HEK293T (cell line): Measurements from ENCODE around the gene PRELID3B.

ENCODE experiments used
- CTCF ChIA-PET: fragments of 350-600 bp; formaldehyde crosslinking; extraction: SDS; loops from one replicate; lab custom pipeline; 2021; ENCODE audit warnings: antibody characterized with exemption, inconsistent platforms; lab: Yijun Ruan, JAX
- POLR2A ChIA-PET: fragments of 350-600 bp; formaldehyde crosslinking; extraction: SDS; loops from one replicate; lab custom pipeline; 2020; ENCODE audit warnings: antibody characterized with exemption, inconsistent platforms; lab: Yijun Ruan, JAX
- DNase-seq: peaks from one replicate; pipeline ENCODE4 v3.0.0; 2012; ENCODE audit warnings: mixed read lengths; ENCODE audit errors: extremely low spot score
- ARNT ChIP-seq: fragments of 450-650 bp; IDR thresholded peaks from 2 replicates; pipeline ENCODE4 v1.6.1; 2017; ENCODE audit warnings: mild to moderate bottlenecking
- BHLHE40 ChIP-seq: fragments of 450-650 bp; IDR thresholded peaks from 2 replicates; pipeline ENCODE4 v1.6.1; 2016; ENCODE audit warnings: mild to moderate bottlenecking, moderate library complexity, borderline replicate concordance
- CTBP1 ChIP-seq: fragments of 450-650 bp; IDR thresholded peaks from 2 replicates; pipeline ENCODE4 v1.6.1; 2016; ENCODE audit warnings: borderline replicate concordance
- ELF4 ChIP-seq: fragments of 450-650 bp; IDR thresholded peaks from 2 replicates; pipeline ENCODE4 v1.6.1; 2017; ENCODE audit warnings: antibody characterized with exemption
- FOXA1 ChIP-seq: fragments of 450-650 bp; IDR thresholded peaks from 2 replicates; pipeline ENCODE4 v1.6.1; 2016; ENCODE audit warnings: mild to moderate bottlenecking
- FOXK2 ChIP-seq: fragments of 450-650 bp; IDR thresholded peaks from 2 replicates; pipeline ENCODE4 v1.6.1; 2016; ENCODE audit warnings: mild to moderate bottlenecking
- FOXM1 ChIP-seq: fragments of 450-650 bp; IDR thresholded peaks from 2 replicates; pipeline ENCODE4 v1.6.1; 2017; ENCODE audit warnings: mild to moderate bottlenecking, borderline replicate concordance
- HDGF ChIP-seq: fragments of 450-650 bp; IDR thresholded peaks from 2 replicates; pipeline ENCODE4 v1.6.1; 2017; ENCODE audit warnings: antibody characterized with exemption, borderline replicate concordance
- L3MBTL2 ChIP-seq: fragments of 450-650 bp; conservative IDR thresholded peaks from 2 replicates; pipeline ENCODE4 v1.6.1; 2016; ENCODE audit warnings: mild to moderate bottlenecking
- LEF1 ChIP-seq: fragments of 450-650 bp; IDR thresholded peaks from 2 replicates; pipeline ENCODE4 v1.6.1; 2017; ENCODE audit warnings: mild to moderate bottlenecking, borderline replicate concordance
- NFRKB ChIP-seq: fragments of 450-650 bp; IDR thresholded peaks from 2 replicates; pipeline ENCODE4 v1.6.1; 2016; ENCODE audit warnings: mild to moderate bottlenecking, moderate library complexity
- SP1 ChIP-seq: fragments of 450-650 bp; IDR thresholded peaks from 2 replicates; pipeline ENCODE4 v1.6.1; 2017
- SUZ12 ChIP-seq: fragments of 450-650 bp; IDR thresholded peaks from 2 replicates; pipeline ENCODE4 v1.6.1; 2016; ENCODE audit warnings: mild to moderate bottlenecking
- TARDBP ChIP-seq: fragments of 450-650 bp; IDR thresholded peaks from 2 replicates; pipeline ENCODE4 v1.6.1; 2016
- ZNF384 ChIP-seq: fragments of 450-650 bp; IDR thresholded peaks from 2 replicates; pipeline ENCODE4 v1.6.1; 2016
- TF ChIP-seq, protein P1 (sequence below): fragments of 450-650 bp; IDR thresholded peaks from 2 replicates; pipeline ENCODE4 v1.6.1; 2016

PRELID3B gene

DNA sequence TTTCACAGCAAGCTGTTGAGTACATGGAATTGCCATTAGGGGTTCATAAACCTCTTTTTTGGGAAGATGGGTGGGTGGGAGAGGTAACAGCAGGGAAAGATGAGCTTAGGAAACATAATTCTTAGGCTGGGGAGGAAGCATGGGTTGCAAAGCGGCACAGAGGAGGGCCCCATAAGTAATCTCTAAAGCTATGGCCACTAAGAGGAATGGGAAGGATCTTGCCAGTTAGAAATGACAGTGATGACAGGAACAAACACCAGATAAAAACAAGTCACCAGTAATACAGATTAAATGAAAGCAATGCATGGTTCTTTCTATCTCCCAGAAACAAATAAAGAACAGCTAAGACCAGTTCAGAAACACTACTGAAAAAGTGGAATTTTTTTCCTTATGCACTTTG is 31.0 kb upstream of the PRELID3B start:
- TF ChIP-seq SUZ12 (no peak), L3MBTL2 (no peak), LEF1 (no peak), NFRKB (no peak), ARNT (no peak), FOXA1 (no peak)
- TF ChIP-seq, protein P1, sequence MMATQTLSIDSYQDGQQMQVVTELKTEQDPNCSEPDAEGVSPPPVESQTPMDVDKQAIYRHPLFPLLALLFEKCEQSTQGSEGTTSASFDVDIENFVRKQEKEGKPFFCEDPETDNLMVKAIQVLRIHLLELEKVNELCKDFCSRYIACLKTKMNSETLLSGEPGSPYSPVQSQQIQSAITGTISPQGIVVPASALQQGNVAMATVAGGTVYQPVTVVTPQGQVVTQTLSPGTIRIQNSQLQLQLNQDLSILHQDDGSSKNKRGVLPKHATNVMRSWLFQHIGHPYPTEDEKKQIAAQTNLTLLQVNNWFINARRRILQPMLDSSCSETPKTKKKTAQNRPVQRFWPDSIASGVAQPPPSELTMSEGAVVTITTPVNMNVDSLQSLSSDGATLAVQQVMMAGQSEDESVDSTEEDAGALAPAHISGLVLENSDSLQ = no peak
- DNase-seq = no peak
- POLR2A ChIA-PET = no interaction called here
- CTCF ChIA-PET = no interaction called here

DNA sequence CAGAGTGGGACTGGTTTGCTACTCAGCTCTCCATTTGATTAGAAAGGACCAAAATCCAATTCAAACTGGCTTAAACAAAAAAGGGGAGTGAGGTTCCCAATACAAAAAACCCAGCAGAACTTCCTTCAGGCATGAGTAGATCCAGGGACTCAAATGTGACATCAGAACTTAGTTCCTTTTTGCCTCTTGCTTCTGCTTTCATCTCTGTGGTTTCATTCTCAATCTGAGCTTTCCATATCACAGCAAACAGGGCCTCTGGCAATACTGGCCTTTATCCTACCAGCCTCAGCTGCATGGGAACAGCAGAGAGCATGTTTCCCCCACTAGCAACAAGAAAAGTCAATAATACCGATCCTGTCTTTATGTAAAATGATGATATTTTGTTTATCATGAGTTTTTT is 28.6 kb upstream of the PRELID3B start:
- no peak for DNase-seq
- TF ChIP-seq SUZ12 = no peak
- TF ChIP-seq, protein P1 = no peak
- TF ChIP-seq ELF4 = no peak
- TF ChIP-seq LEF1 = no peak
- no peak for TF ChIP-seq FOXM1
- TF ChIP-seq ARNT = no peak
- no peak for TF ChIP-seq CTBP1
- no peak for TF ChIP-seq TARDBP
- no peak for TF ChIP-seq NFRKB
- TF ChIP-seq FOXK2 = no peak
- no peak for TF ChIP-seq L3MBTL2
- no peak for TF ChIP-seq BHLHE40
- no peak for TF ChIP-seq ZNF384
- TF ChIP-seq FOXA1 = no peak
- no peak for TF ChIP-seq HDGF
- TF ChIP-seq SP1 = no peak
- ChIA-PET CTCF (interaction anchor here (0.6 to 0.7 kb wide), 2 partner anchors 39 to 421 kb away, joined by 3 read pairs; partner anchors contain the start of gene ATP5F1E), POLR2A (no interaction called here)

DNA sequence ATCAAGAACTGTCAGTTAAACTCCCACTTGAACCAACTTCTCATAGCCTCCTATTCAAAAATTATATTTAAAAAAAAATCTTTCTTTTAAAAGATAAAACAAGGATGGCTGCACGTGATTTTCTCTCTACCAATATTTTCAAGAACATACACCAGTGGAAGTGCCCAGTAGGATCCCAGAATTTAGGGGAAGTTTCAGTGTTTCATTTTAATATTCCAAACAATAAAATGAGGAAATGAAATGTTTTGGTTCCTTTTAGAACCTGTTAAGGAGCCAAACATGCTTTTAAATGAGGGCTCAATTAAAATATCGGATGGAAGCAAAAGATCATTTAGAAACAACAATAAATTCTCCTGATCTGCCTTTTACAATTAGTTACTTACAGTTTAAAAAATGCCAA is 26.4 kb upstream of the PRELID3B start:
- TF ChIP-seq ELF4 = no peak
- TF ChIP-seq SP1 = no peak
- CTCF ChIA-PET = no interaction called here
- no peak for DNase-seq
- POLR2A ChIA-PET = no interaction called here

DNA sequence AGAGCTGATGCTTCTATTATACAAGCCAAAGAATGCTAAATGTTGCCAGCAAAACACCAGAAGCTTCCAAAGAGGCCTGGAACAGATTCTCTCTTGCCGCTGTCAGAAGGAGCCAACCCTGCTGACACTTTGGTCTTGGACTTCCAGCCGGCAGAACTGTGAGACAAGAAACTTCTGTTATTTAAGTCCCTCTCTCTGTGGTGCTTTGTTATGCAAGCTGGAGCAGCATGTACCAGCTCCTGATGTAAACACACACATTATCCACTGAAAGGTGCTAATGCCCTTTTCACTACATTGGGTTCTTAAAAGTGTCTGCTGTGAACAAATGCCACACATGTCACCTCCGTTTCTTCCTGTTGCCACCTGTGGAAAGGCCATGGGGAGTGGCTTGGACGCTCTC is 25.9 kb upstream of the PRELID3B start:
- DNase-seq = no peak
- CTCF ChIA-PET = no interaction called here
- POLR2A ChIA-PET = no interaction called here
- TF ChIP-seq, protein P1 = no peak
- TF ChIP-seq ARNT = no peak
- no peak for TF ChIP-seq TARDBP
- TF ChIP-seq L3MBTL2 = no peak
- no peak for TF ChIP-seq FOXA1
- TF ChIP-seq HDGF = no peak
- no peak for TF ChIP-seq BHLHE40
- no peak for TF ChIP-seq NFRKB
- no peak for TF ChIP-seq FOXK2
- TF ChIP-seq CTBP1 = no peak
- no peak for TF ChIP-seq ZNF384
- no peak for TF ChIP-seq SP1
- TF ChIP-seq SUZ12 = no peak
- no peak for TF ChIP-seq LEF1
- no peak for TF ChIP-seq ELF4

DNA sequence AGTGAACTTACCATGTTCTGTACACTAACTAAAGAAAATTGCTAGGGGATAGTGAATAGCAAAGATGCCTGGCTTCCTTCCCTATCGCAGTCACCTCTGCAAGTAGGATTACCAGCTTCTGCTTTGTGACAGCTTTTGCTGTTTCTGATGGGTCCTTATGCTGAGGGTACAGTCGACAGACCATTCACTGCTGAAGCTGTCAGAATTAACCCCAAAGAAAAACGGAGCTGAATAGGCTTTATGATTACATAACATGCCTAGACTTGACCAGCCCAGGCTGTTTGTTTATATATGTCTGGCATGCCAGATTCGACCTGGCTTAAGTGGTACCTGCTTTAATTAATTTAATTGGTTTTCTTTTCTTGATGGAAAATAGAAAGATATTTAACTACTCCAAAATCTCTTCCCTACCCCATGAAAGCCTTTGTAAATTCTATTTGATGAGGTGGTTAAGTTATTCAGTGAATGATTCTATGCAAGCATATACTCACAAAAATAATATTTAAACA is 21.7 kb upstream of the PRELID3B start:
- TF ChIP-seq BHLHE40 = no peak
- no peak for TF ChIP-seq HDGF
- no peak for TF ChIP-seq SP1
- TF ChIP-seq ZNF384 = no peak
- ChIA-PET POLR2A (interaction anchor here (2.3 kb wide), 1 partner anchor 32 kb away, joined by 7 read pairs; the partner anchor contains the start of gene ATP5F1E), CTCF (no interaction called here)
- no peak for DNase-seq

DNA sequence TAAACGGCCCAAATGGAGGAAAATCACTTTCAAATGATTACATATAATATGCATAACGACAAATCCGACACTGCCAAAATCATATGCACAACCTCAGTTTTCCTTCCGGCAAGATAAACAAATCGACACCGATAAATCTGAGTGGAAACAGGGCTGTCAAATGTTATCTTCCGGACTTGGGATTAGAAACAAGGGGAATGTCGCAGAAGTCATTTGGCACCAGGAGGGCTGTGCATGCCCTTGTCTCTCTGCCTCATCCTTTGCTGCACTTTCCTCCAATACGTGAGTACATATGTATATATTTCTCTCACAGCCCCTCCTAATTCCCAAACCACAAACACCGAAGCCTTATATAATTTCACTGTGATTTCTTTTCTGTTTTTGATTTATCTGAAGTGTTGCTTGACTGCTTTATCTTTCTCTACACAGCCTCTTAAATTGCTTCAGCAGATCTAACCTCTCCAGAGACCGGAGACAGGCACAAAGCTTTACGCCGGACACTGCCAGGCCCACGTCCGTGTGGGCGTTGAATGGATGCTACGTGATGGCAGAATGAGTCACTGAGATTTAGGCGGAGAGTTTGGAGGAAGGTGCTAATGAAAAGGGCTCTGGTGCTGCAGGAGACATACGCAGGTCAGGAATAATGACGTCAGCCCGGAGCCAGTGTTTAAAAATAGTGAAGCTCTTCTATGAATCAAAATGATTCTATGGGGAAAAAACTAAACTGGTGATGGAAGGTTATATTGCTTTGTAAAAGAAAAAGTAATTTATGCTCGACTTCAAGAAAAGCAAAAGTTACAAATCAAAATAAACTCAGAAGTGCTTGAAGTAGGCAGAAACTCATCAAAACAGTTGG is 21.0 kb upstream of the PRELID3B start:
- peak; percentile 39 for DNase-seq

More for the DNA sequence above, 21.0 kb upstream of the PRELID3B start:
- CTCF ChIA-PET = interaction anchor here (0.6 kb wide), 1 partner anchor 290 kb away, joined by 3 read pairs; no protein-coding TSS in a partner anchor
- TF ChIP-seq L3MBTL2 = no peak
- TF ChIP-seq ARNT = no peak
- TF ChIP-seq, protein P1 = peak; percentile 56
- POLR2A ChIA-PET = interaction anchor here (2.3 kb wide), 1 partner anchor 32 kb away, joined by 7 read pairs; the partner anchor contains the start of gene ATP5F1E
